Muscle of leg (tissue), 11 donors: Measurements from ENCODE around the gene EFNA5. TPM values are rescaled to one million over a fixed set of nuclear protein-coding genes. Genes with fewer than 3 reads are reported as not detected.

ENCODE experiments used
- DNase-seq: peaks from one replicate; pipeline ENCODE4 v3.0.0; 2013
- H3K27ac ChIP-seq: one replicate; pipeline ENCODE4 v1.5.1; 2013; ENCODE audit warnings: mild to moderate bottlenecking, low read length, control low read depth
- H3K27me3 ChIP-seq: one replicate; pipeline ENCODE4 v1.6.1; 2013; ENCODE audit warnings: low read length; ENCODE audit not compliant: control insufficient read depth, insufficient read depth
- H3K36me3 ChIP-seq: one replicate; pipeline ENCODE4 v1.6.1; 2013; ENCODE audit warnings: low read length; ENCODE audit not compliant: control insufficient read depth, insufficient read depth
- H3K4me1 ChIP-seq: one replicate; pipeline ENCODE4 v1.6.1; 2013; ENCODE audit warnings: low read length; ENCODE audit not compliant: control insufficient read depth, insufficient read depth
- H3K4me3 ChIP-seq: one replicate; pipeline ENCODE4 v1.5.1; 2013; ENCODE audit warnings: low read length, control low read depth
- H3K9me3 ChIP-seq: replicated peaks from 2 replicates; pipeline ENCODE4 v1.6.1; 2013; ENCODE audit warnings: low read depth, low read length; ENCODE audit not compliant: control insufficient read depth
- WGBS: methylation state at CpG from one replicate; pipeline ENCODE4 v1.1.5; 2013; ENCODE audit warnings: missing lambda C conversion rate; ENCODE audit not compliant: insufficient coverage; 5-methylcytosine and 5-hydroxymethylcytosine counted together
- polyA plus RNA-seq, 8 donors: library from polyadenylated mRNA; unstranded; fragments of 120-200 nt; gene quantifications; one replicate each; pipeline versions ENCODE4 v1.2.1 to v1.2.3, GENCODE V29; 2013; ENCODE audit warnings: inconsistent platforms in 1 of 8, low replicate concordance in 1 of 8; ENCODE audit not compliant: insufficient read length in 8 of 8, insufficient read depth in 1 of 8
- total RNA-seq: library from RNA; stranded (reverse); fragments of 120-200 nt; gene quantifications from one replicate; pipeline ENCODE4 v1.2.4, GENCODE V29; 2013

The EFNA5 gene
- total and polyA plus RNA-seq, 9 donors, result 2.2 to 11.4 (median 4.0) TPM

GRCh38 chr5:107594253-107595045 is 76.3 kb downstream of the EFNA5 start:
- Histone ChIP-seq H3K27me3 (no peaks in the 10 kb centered on the region), H3K4me3 (no peak overlapping the region), H3K4me1 (peaks cover 7% of the 10 kb centered on the region), H3K9me3 (no peaks in the 10 kb centered on the region), H3K36me3 (no peaks in the 10 kb centered on the region), H3K27ac (no peak overlapping the region)
- 82% methylated on average over 2 of the region's 4 CpGs for WGBS
- peak; percentile 28 for DNase-seq

GRCh38 chr5:107593009-107593408 is 77.7 kb downstream of the EFNA5 start:
- no peaks in the 10 kb centered on the region for H3K9me3 ChIP-seq
- no peak overlapping the region for H3K4me3 ChIP-seq
- no peaks in the 10 kb centered on the region for H3K36me3 ChIP-seq
- peak; percentile 81 for DNase-seq
- peak overlapping the region; percentile 57 for H3K27ac ChIP-seq
- H3K4me1 ChIP-seq, result peaks cover 7% of the 10 kb centered on the region
- H3K27me3 ChIP-seq, result no peaks in the 10 kb centered on the region
- WGBS, result 36% methylated on average over 2 of the region's 3 CpGs

DNA sequence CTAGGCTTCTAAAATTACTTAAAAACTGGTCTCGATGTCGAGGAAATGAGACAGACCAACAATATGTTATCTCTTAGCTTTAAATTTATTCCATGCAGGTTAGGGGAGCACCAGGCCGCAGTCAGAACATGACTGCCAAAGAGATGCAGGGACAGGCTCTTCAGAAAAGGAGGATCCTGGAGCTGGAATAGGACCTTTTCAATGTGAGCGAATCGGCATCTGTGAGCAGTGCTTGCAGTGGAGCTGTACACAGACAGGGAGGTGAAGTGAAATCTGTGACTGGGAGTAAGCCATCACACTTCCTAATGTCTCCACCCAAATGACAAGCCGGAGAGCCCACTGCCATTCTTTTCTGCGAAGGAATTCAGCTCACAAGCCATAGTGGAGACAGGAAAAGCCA is 78.2 kb downstream of the EFNA5 start:
- no peaks in the 10 kb centered on the region for H3K36me3 ChIP-seq
- WGBS, result 65% methylated on average over 2 of the region's 7 CpGs
- no peaks in the 10 kb centered on the region for H3K9me3 ChIP-seq
- H3K4me1 ChIP-seq, result peaks cover 7% of the 10 kb centered on the region
- no peak overlapping the region for H3K4me3 ChIP-seq
- peak overlapping the region; percentile 48 for H3K27ac ChIP-seq
- H3K27me3 ChIP-seq, result no peaks in the 10 kb centered on the region
- no peak for DNase-seq

- Histone ChIP-seq H3K27me3 (no peaks in the 10 kb centered on the region), H3K4me1 (peaks cover 7% of the 10 kb centered on the region), H3K27ac (no peak overlapping the region), H3K9me3 (no peaks in the 10 kb centered on the region), H3K4me3 (no peak overlapping the region), H3K36me3 (no peaks in the 10 kb centered on the region)
- no peak for DNase-seq
- WGBS, result no CpG with 5 or more reads among the region's 1 CpG
These were observed 80.1 kb downstream of the EFNA5 start for GRCh38 chr5:107590686-107591085.

GRCh38 chr5:107589520-107590193 is 81.1 kb downstream of the EFNA5 start:
- DNase-seq, result no peak
- 83% methylated on average over 2 of the region's 7 CpGs for WGBS
- Histone ChIP-seq H3K4me3 (no peak overlapping the region), H3K4me1 (peaks cover 7% of the 10 kb centered on the region), H3K9me3 (no peaks in the 10 kb centered on the region), H3K36me3 (no peaks in the 10 kb centered on the region), H3K27ac (no peak overlapping the region), H3K27me3 (no peaks in the 10 kb centered on the region)

- Histone ChIP-seq H3K4me3 (no peak overlapping the region), H3K27ac (no peak overlapping the region), H3K27me3 (no peaks in the 10 kb centered on the region), H3K36me3 (no peaks in the 10 kb centered on the region), H3K4me1 (peaks cover 5% of the 10 kb centered on the region), H3K9me3 (no peaks in the 10 kb centered on the region)
- DNase-seq, result no peak
These were observed 88.1 kb downstream of the EFNA5 start for GRCh38 chr5:107582625-107583024.

DNA sequence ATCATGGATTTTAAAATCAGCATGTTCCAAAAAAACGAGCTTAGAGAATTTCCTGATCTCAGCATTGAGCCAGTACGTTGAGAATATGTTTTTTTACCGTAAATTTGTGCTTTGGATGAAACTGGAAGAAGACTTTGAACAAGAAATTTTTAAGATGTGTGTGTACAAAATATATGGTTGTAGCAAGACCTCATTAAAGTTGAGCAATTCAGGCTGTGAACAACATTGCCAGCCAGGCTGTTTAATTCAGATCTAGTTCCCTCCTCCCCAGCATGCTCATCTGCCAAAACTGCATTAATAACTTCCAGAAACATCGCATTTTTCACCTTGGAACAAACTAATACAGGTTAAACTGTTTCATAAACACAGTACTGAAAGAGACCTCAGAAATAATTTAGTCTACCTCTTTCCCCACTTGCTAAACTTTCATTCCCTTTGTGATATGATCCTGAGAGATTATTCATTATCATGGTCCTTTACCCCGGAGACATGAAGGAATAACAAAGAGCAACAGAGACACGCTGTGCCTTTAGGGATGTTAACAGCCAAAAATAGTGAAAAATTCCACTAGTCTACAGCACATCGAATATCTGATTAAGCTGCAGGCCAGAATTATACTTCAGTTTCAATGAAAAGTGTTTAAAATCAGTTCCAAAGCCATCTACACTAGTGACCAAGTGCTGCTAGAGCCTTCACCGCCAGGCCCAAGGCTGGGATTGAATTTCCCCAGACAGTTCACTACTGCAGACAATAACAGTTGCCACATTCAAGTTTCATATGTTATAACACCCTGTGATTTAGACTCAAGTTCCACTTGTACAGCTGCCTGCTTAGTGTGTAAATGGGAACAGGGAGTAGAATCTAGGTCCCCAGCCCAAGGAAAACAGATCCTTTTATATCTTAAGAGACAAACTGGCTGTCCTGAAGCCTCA is 89.6 kb downstream of the EFNA5 start:
- no peaks in the 10 kb centered on the region for H3K36me3 ChIP-seq
- WGBS, result 33% methylated on average over 5 of the region's 8 CpGs
- peak; percentile 63 for DNase-seq
- H3K4me3 ChIP-seq, result no peak overlapping the region
- no peaks in the 10 kb centered on the region for H3K9me3 ChIP-seq
- peaks cover 5% of the 10 kb centered on the region for H3K4me1 ChIP-seq
- no peaks in the 10 kb centered on the region for H3K27me3 ChIP-seq
- H3K27ac ChIP-seq, result peak overlapping the region; percentile 47

DNA sequence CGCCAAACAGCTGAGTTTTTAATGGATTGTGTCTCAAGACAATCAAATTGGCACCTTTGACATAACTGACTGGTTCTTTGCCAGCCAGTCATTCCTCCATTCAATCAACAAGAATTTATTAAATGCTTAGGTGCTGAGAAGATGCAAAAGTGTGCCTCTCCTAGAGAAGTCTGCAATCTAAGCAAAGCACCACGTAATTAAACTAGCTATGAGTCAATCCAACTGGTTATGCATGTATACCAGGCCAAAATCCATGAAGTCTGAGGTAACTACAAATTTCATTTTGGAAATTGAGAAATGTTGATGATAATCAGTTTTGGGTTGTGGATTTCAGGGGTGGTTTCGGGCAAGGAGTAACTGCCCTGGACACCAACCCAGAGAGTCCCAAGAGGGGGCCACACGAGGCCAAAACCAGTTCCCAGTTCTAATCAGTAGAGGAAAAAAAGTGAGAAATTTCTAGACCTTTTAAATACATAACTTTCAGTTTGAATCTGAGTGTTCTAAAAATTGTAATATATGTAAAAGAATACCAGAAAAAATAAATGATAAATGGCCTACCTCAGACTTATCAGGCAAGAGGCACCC is 92.6 kb downstream of the EFNA5 start:
- no CpG with 5 or more reads among the region's 4 CpGs for WGBS
- Histone ChIP-seq H3K4me3 (no peak overlapping the region), H3K9me3 (no peaks in the 10 kb centered on the region), H3K4me1 (peaks cover 5% of the 10 kb centered on the region), H3K27me3 (no peaks in the 10 kb centered on the region), H3K27ac (no peak overlapping the region), H3K36me3 (no peaks in the 10 kb centered on the region)
- DNase-seq, result no peak

GRCh38 chr5:107577394-107577950 is 93.3 kb downstream of the EFNA5 start:
- H3K27me3 ChIP-seq, result no peaks in the 10 kb centered on the region
- 60% methylated on average over 2 of the region's 8 CpGs for WGBS
- H3K36me3 ChIP-seq, result no peaks in the 10 kb centered on the region
- H3K9me3 ChIP-seq, result no peaks in the 10 kb centered on the region
- peaks cover 8% of the 10 kb centered on the region for H3K4me1 ChIP-seq
- no peak overlapping the region for H3K4me3 ChIP-seq
- no peak overlapping the region for H3K27ac ChIP-seq
- no peak for DNase-seq
